HG03378 (cell line): ENCODE results near the gene CNTN4.
"Not testable (repeated sequence)": the region's sequence is repeated elsewhere in the genome, so short reads cannot be mapped to it uniquely, and the experiment has no call there.

Source experiments
- ATAC-seq: cut with Tn5 transposase; IDR thresholded peaks from one replicate; pipeline ENCODE4 v1.9.1; 2021; ENCODE audit warnings: mild to moderate bottlenecking, moderate library complexity; ENCODE audit not compliant: unreplicated experiment

Gene CNTN4

GRCh38 chr3:2772803-2773202 lies 674.1 kb downstream of the CNTN4 start:
- ATAC-seq = no peak

GRCh38 chr3:2774481-2775249 lies 676.0 kb downstream of the CNTN4 start:
- ATAC-seq = no peak

GRCh38 chr3:2783261-2783660 lies 684.6 kb downstream of the CNTN4 start:
- no peak for ATAC-seq

DNA sequence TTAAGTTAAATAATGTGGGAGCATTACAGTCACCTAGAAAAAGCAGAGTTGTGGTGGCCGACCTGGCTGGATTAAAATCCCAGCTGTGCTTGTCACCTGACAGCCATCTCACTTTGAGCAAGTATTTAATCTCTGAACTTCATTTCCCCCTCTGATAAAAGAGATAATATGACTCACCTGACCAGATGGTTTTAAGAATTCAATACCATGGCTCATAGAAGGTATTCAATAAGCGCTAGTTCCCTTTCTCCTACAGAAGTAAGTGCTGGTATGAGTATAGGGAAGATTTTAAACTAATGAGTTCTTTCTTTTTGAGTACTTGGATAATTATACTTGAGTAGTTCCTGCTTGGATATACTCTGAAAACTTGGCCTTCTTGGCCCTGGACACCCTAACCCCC lies 686.0 kb downstream of the CNTN4 start:
- no peak for ATAC-seq

DNA sequence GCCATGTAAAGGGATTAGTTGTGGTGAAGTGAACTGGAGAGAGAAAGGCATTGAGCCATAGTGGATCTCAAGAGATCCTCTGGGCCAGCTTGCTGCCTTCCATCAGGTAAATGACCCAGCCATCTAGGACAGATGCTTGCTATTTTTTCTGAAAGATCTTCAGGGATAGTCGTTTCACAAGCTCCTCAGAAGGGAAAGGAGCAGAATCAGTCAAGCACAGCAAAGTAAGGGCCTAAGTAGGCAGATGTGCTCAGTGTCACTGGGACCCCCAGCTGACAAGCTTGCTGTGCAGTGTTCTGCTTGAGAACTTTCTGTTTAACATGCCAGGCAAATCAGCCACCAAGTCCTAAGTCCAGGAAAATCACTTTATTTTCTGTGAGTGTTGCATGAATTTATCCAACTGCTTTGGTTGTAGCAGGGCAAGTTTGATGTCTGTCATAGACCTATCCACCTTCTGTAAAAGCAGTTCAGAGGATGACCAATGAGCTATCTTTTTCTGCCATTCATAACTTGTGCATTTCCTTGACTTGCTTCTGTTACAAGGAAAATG lies 691.7 kb downstream of the CNTN4 start:
- ATAC-seq = no peak

DNA sequence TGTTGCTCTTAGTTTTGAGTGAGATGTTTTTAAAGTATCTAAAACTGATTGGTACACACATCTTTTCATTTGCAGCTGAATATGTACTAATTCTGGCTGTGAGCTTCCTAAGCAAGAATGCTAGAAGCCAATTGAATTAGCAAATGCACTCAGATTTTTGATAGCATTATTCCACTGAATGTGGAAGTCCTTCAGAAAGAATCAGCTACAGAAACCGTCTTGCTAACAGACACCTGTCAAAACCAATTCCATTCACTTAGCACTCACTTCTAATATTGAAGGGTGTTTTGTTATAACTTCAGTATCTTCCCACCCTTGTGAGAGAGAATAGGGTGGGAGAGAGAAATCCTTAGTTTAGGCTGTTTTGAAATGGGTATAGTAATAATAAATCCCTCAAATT lies 693.8 kb downstream of the CNTN4 start:
- no peak for ATAC-seq

GRCh38 chr3:2793987-2794386 lies 695.3 kb downstream of the CNTN4 start:
- no peak for ATAC-seq

DNA sequence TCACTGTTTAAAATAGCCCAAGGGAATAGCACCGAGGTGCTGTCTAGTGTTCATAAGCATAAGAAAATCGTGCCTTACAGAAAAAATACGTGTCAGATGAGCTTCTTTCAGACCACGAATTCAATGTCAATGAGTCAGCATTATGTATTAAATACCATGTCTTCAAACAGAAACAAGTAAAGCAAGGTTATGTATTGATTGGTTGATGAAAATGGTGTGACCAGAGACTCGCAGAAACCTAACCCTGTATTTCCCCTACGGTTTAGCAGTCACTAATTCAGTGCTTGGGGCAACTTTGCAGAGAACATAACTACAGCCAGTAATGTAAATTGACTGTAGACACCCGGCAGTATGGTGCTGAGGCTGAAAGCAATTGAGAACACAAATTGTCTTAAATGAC lies 703.8 kb downstream of the CNTN4 start:
- ATAC-seq = no peak

DNA sequence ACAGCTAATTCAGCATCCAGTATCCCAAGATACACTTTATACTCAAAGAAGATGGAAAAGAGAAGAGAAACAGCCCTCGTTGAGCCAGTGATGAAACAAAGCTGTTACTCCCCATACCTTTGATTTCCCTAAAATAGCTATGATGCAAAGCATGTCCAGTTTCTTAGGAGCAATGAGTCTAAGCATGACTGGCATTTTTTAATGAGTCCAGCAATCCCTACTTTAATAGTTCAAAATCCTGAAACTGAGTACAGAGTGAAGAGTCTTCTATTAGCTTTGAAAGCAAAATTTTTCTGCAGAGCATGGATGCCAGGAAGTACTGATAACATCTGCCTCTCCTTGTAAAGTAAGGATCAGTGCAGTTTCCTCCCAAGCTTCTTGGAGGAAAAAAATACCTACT lies 708.8 kb downstream of the CNTN4 start:
- ATAC-seq = no peak

DNA sequence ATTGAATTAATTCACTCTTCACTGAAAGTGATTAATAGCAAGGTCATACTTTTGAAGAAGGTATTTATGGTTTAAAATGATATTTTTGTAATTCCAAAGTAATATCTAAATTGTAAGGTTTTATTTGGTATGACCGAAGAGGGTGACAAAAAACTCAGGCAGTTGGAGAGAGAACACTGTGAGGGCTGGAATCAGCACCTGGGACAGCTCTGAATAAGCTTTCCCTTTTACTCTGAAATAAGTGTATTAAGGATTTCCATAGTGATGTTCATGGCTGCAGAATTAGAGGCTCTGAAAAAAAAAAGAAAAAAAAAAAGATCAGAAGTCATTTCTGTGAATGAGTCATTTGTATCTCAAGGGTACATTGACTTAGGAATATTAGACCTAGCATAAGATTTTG lies 712.1 kb downstream of the CNTN4 start:
- no peak for ATAC-seq

DNA sequence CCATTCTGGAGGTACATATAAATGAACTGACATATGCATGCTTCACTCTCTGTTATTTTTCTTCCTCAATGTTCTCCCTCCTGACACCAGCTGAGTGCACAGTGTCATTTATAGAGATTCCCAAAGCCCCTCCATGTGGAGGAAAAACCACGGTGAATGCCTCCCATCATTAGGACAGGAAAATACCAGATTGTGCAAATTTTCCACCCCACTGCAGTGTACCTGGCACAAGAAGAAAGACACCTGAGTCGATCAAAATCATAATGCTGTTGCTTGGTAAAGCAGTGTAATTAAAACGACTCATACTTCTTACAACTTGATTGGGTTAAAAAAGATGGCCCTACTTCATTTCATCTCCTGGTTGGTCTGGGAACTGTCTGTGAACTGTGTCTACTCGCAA lies 720.9 kb downstream of the CNTN4 start:
- ATAC-seq = no peak

DNA sequence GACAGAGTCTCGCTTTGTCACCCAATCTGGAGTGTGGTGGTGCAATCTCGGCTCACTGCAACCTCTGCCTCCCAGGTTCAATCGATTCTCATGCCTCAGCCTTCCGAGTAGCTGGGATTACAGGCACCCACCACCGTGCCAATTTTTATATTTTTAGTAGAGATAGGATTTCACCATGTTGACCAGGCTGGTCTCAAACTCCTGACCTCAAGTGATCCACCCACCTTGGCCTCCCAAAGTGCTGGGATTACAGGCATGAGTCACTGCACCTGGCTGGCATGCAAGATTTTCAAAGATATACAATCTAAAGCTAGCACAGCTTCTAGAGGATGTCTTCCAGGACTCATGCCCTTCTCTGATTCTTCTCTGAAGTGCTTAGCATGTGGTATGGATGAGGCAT lies 722.3 kb downstream of the CNTN4 start:
- not testable (repeated sequence) for ATAC-seq

DNA sequence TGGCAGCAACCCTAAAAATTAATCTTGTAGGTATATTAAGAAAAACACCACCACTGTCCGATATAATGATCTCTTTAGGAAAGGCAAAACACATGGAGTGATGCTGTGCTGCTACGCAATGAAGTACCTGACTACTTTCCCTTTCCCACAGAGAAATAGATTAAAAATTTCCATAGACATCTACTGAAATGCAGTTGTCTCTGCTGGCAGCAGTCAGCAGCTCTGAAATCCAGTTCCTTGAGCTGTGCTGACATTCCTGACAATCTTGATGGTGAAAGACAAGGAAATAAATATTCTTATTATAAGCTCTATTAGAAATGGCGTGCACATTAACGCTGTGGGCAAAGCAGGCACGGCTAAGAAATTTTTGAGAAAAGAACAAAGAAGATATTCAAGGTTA lies 723.9 kb downstream of the CNTN4 start:
- ATAC-seq = no peak

DNA sequence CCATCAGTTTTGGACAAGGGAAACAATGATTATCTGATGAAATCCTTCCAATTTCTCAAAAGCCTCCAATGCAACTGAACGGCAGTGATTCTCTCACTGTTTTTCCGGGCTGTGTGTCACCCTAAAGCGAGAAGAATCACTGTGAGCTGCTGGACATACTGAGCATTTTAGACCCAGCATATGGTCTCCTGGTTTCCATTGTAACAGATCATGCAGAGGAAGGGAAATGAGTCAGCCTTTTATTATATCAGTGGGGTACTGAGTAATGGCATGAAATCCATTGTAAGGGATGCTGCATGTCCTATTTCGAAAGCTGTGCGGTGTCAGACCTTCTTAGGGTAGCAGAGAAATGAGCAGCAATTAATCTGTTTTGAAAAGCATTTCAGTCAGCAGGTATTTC lies 724.4 kb downstream of the CNTN4 start:
- ATAC-seq = no peak

- no peak for ATAC-seq
These were observed 725.0 kb downstream of the CNTN4 start for GRCh38 chr3:2823437-2824211.

DNA sequence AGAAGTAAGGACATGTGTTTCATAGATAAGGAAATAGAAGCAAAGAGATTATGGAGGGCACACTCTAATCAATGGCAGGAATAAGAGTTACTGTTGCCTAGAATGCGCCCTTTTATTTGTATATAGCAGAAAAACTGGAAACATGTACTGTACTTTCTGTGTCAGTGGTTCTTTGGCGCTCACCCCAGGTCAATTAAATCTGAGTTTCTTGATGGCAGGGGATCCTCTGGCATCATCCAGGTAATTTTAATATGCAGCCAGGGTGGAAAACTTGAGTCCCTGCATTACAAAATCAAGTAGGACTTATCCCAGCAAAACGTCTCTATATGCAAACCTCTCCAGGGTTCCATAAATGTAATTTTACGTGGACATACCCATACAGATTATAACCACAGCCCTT lies 727.4 kb downstream of the CNTN4 start:
- ATAC-seq = no peak

- ATAC-seq = no peak
These were observed 727.8 kb downstream of the CNTN4 start for GRCh38 chr3:2826453-2826852.

- ATAC-seq = no peak
These were observed 738.6 kb downstream of the CNTN4 start for GRCh38 chr3:2837239-2837638.

DNA sequence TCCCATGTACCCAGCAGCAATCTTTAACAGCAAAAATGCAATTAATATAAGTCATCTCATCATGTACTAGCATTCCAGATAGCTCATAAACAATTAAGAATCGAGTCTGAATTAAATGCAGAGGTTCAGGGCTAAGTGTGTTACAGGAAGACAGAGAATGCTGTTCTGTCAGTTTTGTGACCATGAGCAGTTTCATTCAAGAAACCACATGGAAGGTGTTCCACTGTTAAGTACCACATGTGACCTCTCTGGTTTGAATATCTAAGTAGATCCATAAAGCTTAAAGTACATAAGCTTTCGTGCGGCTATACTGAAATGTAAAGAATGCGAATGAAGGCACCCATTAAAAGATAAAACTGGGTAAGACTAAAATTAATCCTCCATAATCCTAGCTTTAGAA lies 739.2 kb downstream of the CNTN4 start:
- ATAC-seq = no peak

DNA sequence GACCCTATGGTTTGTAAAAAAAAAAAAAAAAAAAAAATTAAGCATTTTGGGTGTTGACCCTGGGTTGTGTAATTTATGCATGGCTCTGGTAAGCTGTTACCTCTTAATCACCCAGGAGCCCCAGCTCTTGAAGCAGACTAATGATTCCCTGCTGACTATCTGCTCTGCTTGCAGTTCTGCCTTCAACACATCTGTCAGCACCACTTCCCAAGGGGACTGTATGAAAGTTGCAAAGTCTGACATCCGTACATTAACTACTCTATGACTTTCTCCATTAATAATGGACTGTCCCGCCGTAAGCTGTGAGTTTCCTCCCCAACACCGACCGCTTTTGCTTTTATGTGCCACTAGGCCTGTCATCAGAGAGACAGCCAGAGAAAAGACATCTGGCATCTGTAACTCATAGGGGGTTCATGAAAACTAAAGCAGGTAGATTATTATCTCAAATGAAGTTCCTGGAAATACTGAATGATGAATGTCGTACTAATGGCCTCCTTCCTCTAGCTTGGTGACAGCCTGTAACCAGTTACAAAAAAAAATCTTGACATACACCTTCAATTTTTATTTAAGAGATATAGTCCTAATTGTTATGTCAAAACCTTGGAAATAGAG lies 740.0 kb downstream of the CNTN4 start:
- ATAC-seq = no peak

GRCh38 chr3:2839876-2840275 lies 741.2 kb downstream of the CNTN4 start:
- ATAC-seq = no peak
